ENCODE results near the gene NFKBIL1.
"Not testable (repeated sequence)": the region's sequence is repeated elsewhere in the genome, so short reads cannot be mapped to it uniquely, and the experiment has no call there.

The NFKBIL1 gene

GRCh38 chr6:31546958-31547726 lies at the start of gene NFKBIL1:
NFKBIL1 (plus strand) TSS chr6:31547608; CDS start chr6:31547695, 87 bp downstream.
- peak; percentile 96 for DNase-seq

GRCh38 chr6:31498748-31499147 lies 48.7 kb upstream of the NFKBIL1 start:
- DNase-seq = no peak

- not testable (repeated sequence) for DNase-seq
These were observed 47.8 kb upstream of the NFKBIL1 start for GRCh38 chr6:31499648-31500047.

GRCh38 chr6:31502586-31502985 lies 44.8 kb upstream of the NFKBIL1 start:
- no peak for DNase-seq

GRCh38 chr6:31509036-31509435 lies 38.4 kb upstream of the NFKBIL1 start:
- not testable (repeated sequence) for DNase-seq

GRCh38 chr6:31510007-31510406 lies 37.4 kb upstream of the NFKBIL1 start:
- DNase-seq = no peak

- no peak for DNase-seq
These were observed 33.8 kb upstream of the NFKBIL1 start for GRCh38 chr6:31513456-31514165.

- DNase-seq = no peak
These were observed 25.6 kb upstream of the NFKBIL1 start for GRCh38 chr6:31521835-31522234.

- DNase-seq = no peak
These were observed 21.9 kb upstream of the NFKBIL1 start for GRCh38 chr6:31525553-31525931.

GRCh38 chr6:31525932-31526591 lies 21.3 kb upstream of the NFKBIL1 start:
- DNase-seq = no peak

- DNase-seq = no peak
These were observed 19.1 kb upstream of the NFKBIL1 start for GRCh38 chr6:31528307-31528777.

GRCh38 chr6:31528821-31529328 lies 18.5 kb upstream of the NFKBIL1 start, which contains the start of gene MCCD1:
MCCD1 (plus strand) TSS chr6:31528962; CDS start chr6:31529015, 53 bp downstream.
- DNase-seq = no peak

- no peak for DNase-seq
These were observed 17.9 kb upstream of the NFKBIL1 start for GRCh38 chr6:31529329-31530150.

- DNase-seq = no peak
These were observed 16.7 kb upstream of the NFKBIL1 start for GRCh38 chr6:31530659-31531058.

GRCh38 chr6:31531162-31531561 lies 16.2 kb upstream of the NFKBIL1 start:
- DNase-seq = no peak

- no peak for DNase-seq
These were observed 15.4 kb upstream of the NFKBIL1 start for GRCh38 chr6:31531771-31532643.

GRCh38 chr6:31532644-31533454 lies 14.6 kb upstream of the NFKBIL1 start:
- no peak for DNase-seq

GRCh38 chr6:31533455-31533841 lies 14.0 kb upstream of the NFKBIL1 start:
- DNase-seq = no peak

GRCh38 chr6:31534011-31534410 lies 13.4 kb upstream of the NFKBIL1 start:
- no peak for DNase-seq

- no peak for DNase-seq
These were observed 12.8 kb upstream of the NFKBIL1 start for GRCh38 chr6:31534521-31535040.
